H1 (cell line): ENCODE data around the gene HTR1D. TPM values are rescaled to one million over a fixed set of nuclear protein-coding genes. Genes with fewer than 3 reads are reported as not detected.

ENCODE experiments used
- BACH1 ChIP-seq: IDR thresholded peaks from 2 replicates; pipeline ENCODE4 v1.6.1; 2012; ENCODE audit warnings: low read length, improper control_type of control experiment
- EP300 ChIP-seq, 2 experiments: IDR thresholded peaks; 1 replicate in 1 of 2; 2 replicates in 1 of 2; pipeline ENCODE4 v1.6.1; 2011 to 2012; ENCODE audit warnings: low read depth in 2 of 2, low read length in 2 of 2, mild to moderate bottlenecking in 2 of 2, borderline replicate concordance in 1 of 2, inconsistent platforms in 1 of 2, moderate library complexity in 1 of 2
- RAD21 ChIP-seq, 2 experiments: IDR thresholded peaks in 1 of 2; conservative IDR thresholded peaks in 1 of 2; 2 replicates each; pipeline ENCODE4 v1.6.1; 2011; ENCODE audit warnings: low read depth in 2 of 2, low read length in 2 of 2, improper control_type of control experiment in 1 of 2, inconsistent platforms in 1 of 2, mild to moderate bottlenecking in 1 of 2, moderate library complexity in 1 of 2
- SRF ChIP-seq: IDR thresholded peaks from 2 replicates; pipeline ENCODE4 v1.6.1; 2011; ENCODE audit warnings: mild to moderate bottlenecking, low read depth, low read length, moderate library complexity
- USF2 ChIP-seq: IDR thresholded peaks from 2 replicates; pipeline ENCODE4 v1.6.1; 2011; ENCODE audit warnings: low read length, improper control_type of control experiment
- polyA plus RNA-seq, 7 experiments: library from polyadenylated mRNA; depleted of rRNA in 3 of 7; stranded (reverse) in 5 of 7; unstranded in 2 of 7; fragments of >200 nt in 5 of 7; fragments of 200-250 nt in 2 of 7; gene quantifications; 1 replicate in 5 of 7; 2 replicates in 1 of 7; 4 replicates in 1 of 7; pipeline versions ENCODE4 v1.2.1 to v1.2.3, GENCODE V29; 2011 to 2013; ENCODE audit warnings: missing spikeins in 2 of 7, mixed read lengths in 2 of 7
- total RNA-seq: library from RNA; stranded (reverse); fragmentation: NEBNext Ultra II Directional; extraction: Animal tissue kit (Norgen Biotek cat#: 25700); gene quantifications from 2 replicates; pipeline ENCODE4 v1.2.1, GENCODE V29; 2021

Gene HTR1D
- total and polyA plus RNA-seq, 2 of the 8 experiments (the other 6 are each of a cell fraction or from before 2014, with no cell fraction given) = 8.8 to 11.5 TPM

- TF ChIP-seq USF2 (no peak), RAD21 (IDR thresholded peaks at IDR 0.05 in 1 of 2, conservative IDR thresholded peaks at IDR 0.05 in 1 of 2; ENCODE audit: low read depth in 2 of 2, low read length in 2 of 2) (no peak), BACH1 (no peak), SRF (no peak), EP300 (IDR thresholded peaks at IDR 0.05; ENCODE audit: borderline replicate concordance in 1 of 2, low read depth in 2 of 2, low read length in 2 of 2) (no peak)
Observed at GRCh38 chr1:23242414-23242813, 25.1 kb upstream of the HTR1D start (continued).
